ENCODE results near the gene PTPRE. TPM values are rescaled to one million over a fixed set of nuclear protein-coding genes. Genes with fewer than 3 reads are reported as not detected.

PTPRE gene
- total RNA-seq, 1 donor from 2014 or later = 70.6 TPM

DNA sequence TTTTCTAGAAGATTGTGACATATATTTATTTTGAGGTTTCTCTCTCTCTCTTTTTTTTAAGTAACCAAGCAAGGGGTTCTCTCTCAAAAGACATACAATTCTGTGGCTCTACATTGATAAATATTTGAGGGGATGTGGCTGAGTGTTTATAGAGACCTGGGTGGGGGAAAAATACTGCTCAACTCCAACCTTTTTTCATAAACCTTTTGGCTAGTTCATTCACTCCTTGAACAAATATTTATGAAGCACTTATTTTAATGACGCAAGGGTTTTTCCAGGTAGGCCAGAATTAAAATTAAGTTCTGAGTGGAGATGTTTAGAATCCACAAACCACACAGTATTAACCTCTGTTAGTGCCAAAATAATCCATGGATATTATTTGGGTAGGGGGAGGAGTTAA is 100.2 kb downstream of the PTPRE start:
- no peaks in the 10 kb centered on the region for H3K9me3 ChIP-seq
- ATAC-seq (no peak), DNase-seq (no peak)
- TF ChIP-seq, protein P1, sequence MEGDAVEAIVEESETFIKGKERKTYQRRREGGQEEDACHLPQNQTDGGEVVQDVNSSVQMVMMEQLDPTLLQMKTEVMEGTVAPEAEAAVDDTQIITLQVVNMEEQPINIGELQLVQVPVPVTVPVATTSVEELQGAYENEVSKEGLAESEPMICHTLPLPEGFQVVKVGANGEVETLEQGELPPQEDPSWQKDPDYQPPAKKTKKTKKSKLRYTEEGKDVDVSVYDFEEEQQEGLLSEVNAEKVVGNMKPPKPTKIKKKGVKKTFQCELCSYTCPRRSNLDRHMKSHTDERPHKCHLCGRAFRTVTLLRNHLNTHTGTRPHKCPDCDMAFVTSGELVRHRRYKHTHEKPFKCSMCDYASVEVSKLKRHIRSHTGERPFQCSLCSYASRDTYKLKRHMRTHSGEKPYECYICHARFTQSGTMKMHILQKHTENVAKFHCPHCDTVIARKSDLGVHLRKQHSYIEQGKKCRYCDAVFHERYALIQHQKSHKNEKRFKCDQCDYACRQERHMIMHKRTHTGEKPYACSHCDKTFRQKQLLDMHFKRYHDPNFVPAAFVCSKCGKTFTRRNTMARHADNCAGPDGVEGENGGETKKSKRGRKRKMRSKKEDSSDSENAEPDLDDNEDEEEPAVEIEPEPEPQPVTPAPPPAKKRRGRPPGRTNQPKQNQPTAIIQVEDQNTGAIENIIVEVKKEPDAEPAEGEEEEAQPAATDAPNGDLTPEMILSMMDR (IDR thresholded peaks at IDR 0.05) = no peak
- intact Hi-C loops (cut with DNase I) = no loop called here
- H3K36me3 ChIP-seq = no peaks in the 10 kb centered on the region
- H3K4me1 ChIP-seq = peaks cover 40% of the 10 kb centered on the region
- H3K27ac ChIP-seq = peak overlapping the region; percentile 67
- H3K27me3 ChIP-seq = no peaks in the 10 kb centered on the region
- H3K4me3 ChIP-seq = no peak overlapping the region

DNA sequence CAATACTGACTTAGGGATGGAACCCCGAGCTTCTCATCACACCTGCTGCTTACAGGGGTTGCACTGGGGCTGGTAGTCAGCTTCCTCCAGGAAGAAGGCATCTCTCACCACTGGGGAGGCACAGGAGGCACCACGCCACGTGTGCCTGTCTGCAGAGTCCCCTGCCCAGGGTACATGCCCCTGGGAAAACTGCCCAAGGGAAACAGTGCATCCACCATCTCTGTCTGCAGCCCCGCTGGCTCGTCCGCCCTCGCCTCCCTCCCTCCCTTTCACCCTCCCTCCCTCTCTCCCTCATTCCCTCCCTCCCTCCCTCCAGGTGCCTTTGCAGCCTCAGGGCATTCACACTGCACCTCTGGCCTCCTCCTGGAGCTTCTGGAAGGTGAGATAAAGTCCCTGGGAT is 101.1 kb downstream of the PTPRE start:
- Histone ChIP-seq H3K36me3 (no peaks in the 10 kb centered on the region), H3K4me3 (no peak overlapping the region), H3K27me3 (no peaks in the 10 kb centered on the region), H3K4me1 (peaks cover 40% of the 10 kb centered on the region), H3K9me3 (no peaks in the 10 kb centered on the region), H3K27ac (peak overlapping the region; percentile 21)
- intact Hi-C loops (cut with DNase I) = no loop called here
- TF ChIP-seq, protein P1 (IDR thresholded peaks at IDR 0.05) = no peak
- no peak for ATAC-seq
- DNase-seq = peak; percentile 47

DNA sequence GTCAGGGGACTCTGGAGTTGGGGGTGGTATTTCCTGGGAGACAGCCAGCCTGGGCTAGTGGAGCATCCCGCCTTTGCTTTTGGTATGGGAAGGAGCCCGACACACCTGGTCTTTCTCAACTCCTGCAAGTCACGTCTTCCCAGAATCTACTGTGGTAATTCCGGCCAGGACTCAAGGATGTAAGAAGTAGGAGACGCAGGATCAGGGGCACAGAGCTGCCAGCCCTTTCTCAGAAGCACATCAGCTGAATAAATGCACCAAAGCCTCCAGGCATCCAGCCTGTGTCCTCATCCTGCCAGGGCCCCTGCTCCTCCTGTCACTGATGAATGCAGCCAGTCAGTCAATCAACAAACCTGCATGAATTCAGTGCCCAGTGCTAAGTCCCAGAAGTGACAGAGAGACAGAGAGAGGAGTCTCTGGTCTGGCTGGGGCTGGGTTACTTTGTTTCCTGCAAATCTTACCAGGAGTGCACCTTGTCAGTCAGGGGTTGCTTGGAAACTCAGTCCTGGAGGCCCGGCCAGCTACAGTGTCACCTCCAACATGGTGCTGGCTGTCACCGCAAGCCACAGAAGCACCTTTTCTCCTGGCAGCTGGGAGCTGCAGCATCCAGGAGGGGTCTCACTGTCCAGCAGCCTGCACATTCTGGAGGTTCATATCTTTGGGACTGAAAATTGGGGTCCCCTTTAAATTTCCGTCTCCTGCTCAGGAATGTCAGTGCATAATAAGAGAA is 101.8 kb downstream of the PTPRE start:
- TF ChIP-seq, protein P1 (IDR thresholded peaks at IDR 0.05) = no peak
- Histone ChIP-seq H3K27ac (no peak overlapping the region), H3K9me3 (no peaks in the 10 kb centered on the region), H3K4me3 (no peak overlapping the region), H3K4me1 (peaks cover 40% of the 10 kb centered on the region), H3K27me3 (no peaks in the 10 kb centered on the region), H3K36me3 (no peaks in the 10 kb centered on the region)
- ATAC-seq (peak; percentile 25), DNase-seq (peak; percentile 70)
- intact Hi-C loops (cut with DNase I) = no loop called here

DNA sequence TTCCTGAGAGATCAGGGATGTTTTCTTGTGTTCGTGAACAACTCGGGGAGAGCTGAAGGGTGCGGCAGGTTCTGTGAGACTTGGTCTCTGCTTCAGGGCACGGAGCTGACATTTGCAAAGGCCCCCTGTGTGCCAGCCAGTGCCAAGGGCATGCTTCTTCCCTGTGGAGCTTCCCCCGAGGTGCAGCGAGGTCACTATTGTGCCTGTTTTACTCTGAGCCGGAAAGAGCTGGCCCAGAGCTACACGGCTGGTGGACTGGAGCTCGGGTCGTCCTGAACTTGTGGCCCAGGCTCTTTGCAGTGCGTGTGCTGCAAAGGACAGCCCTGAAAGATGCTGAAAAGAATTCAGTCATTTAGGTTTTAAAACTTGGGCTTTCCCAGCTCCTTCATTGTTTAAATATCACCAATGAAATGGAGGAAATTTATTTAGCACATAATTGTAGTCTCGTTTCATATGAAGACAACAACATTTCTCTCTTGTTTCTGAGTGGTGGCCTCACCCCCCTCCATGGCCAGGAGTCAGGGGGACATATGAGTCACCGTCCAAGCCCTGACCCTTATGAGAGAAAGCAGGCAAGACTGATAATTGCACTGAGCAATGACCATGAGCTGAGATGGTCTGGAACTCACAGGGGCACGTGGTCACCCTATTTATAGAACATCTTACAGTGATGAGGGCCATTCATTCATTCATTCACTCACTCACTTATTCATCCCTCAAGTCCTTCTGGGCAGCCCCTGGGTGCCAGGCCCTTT is 102.6 kb downstream of the PTPRE start:
- DNase-seq (peak; percentile 63), ATAC-seq (no peak)
- H3K27ac ChIP-seq = peak overlapping the region; percentile 28
- TF ChIP-seq, protein P1 (IDR thresholded peaks at IDR 0.05) = no peak
- no peak overlapping the region for H3K4me3 ChIP-seq
- H3K4me1 ChIP-seq = peaks cover 40% of the 10 kb centered on the region
- H3K36me3 ChIP-seq = no peaks in the 10 kb centered on the region
- H3K9me3 ChIP-seq = no peaks in the 10 kb centered on the region
- H3K27me3 ChIP-seq = no peaks in the 10 kb centered on the region
- intact Hi-C loops (cut with DNase I) = loop anchor here (5.0 kb wide), 1 partner anchor 102 kb away; the partner anchor contains the start of gene PTPRE

DNA sequence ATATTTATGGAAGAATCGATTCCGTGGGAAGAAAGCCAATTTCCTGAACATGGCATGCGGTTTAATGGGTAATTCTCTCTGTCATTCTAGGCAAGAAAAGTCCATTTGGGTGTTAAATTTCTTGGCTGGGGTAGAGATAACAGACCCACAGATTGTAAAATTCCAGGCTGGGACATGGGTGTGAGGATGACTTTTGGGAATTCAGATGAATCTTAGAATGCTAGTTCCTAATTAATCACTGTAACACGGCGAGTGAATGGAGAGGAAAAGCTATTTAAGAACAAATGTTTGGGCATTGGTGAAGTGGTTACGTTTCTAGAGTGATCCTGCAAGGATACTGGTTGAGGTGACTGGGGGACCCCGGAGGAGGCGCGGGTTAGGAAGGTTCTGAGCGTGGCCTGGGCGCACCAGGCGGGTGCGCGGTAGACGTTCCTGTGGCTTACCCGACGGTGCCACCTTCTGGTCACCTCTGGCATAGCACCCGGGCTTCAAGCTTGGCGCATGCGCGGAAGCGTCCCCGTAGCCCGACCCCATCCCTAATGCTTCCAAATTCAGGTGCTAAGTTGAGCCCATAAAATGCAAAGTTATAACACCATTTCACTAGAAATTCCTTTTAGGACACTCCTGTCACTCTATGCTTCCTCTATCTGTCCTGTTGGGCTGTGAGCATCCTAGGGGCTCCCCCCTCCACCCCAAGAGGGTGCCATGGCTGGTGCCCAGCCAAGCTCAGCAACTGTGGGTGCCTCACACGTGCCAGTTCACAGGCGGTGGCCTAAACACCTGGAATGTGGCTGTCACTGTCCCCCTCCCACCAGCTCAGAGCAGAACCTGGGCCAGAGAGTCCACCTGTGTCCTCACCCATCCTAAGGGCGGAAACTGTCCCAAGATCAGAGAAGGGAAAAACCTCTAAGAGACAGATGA is 104.4 kb downstream of the PTPRE start:
- peak overlapping the region; percentile 15 for H3K4me3 ChIP-seq
- intact Hi-C loops (cut with DNase I) = loop anchor here (5.0 kb wide), 1 partner anchor 104 kb away; the partner anchor contains the start of gene PTPRE
- TF ChIP-seq, protein P1 (IDR thresholded peaks at IDR 0.05) = peak; percentile 99

More for the DNA sequence above, 104.4 kb downstream of the PTPRE start:
- Histone ChIP-seq H3K36me3 (no peaks in the 10 kb centered on the region), H3K9me3 (no peaks in the 10 kb centered on the region), H3K27me3 (no peaks in the 10 kb centered on the region), H3K4me1 (peaks cover 29% of the 10 kb centered on the region), H3K27ac (no peak overlapping the region)
- DNase-seq (peak; percentile 92), ATAC-seq (peak; percentile 93)

All from upper lobe of right lung (tissue), 1 donor.